HG03520 (cell line): Measurements from ENCODE around the gene ZNF586.
"Not testable (repeated sequence)": the region's sequence is repeated elsewhere in the genome, so short reads cannot be mapped to it uniquely, and the experiment has no call there.

Experiments used
- ATAC-seq: cut with Tn5 transposase; IDR thresholded peaks from one replicate; pipeline ENCODE4 v1.9.1; 2021; ENCODE audit warnings: mild to moderate bottlenecking, moderate library complexity; ENCODE audit not compliant: unreplicated experiment

The ZNF586 gene

GRCh38 chr19:57789288-57789687 lies 19.8 kb downstream of the ZNF586 start:
- ATAC-seq = no peak

- not testable (repeated sequence) for ATAC-seq
Observed at GRCh38 chr19:57796580-57796979, 27.1 kb downstream of the ZNF586 start.

GRCh38 chr19:57800696-57801095 lies 31.2 kb downstream of the ZNF586 start:
- no peak for ATAC-seq

- no peak for ATAC-seq
Observed at GRCh38 chr19:57802269-57802668, 32.8 kb downstream of the ZNF586 start.

GRCh38 chr19:57803265-57803593 lies 33.8 kb downstream of the ZNF586 start:
- no peak for ATAC-seq

GRCh38 chr19:57803594-57804325 lies 34.3 kb downstream of the ZNF586 start:
- no peak for ATAC-seq

GRCh38 chr19:57807541-57807940 lies 38.1 kb downstream of the ZNF586 start:
- ATAC-seq = no peak

- ATAC-seq = not testable (repeated sequence)
Observed at GRCh38 chr19:57810410-57811295, 41.2 kb downstream of the ZNF586 start.

GRCh38 chr19:57812226-57812625 lies 42.8 kb downstream of the ZNF586 start:
- no peak for ATAC-seq

GRCh38 chr19:57812975-57813820 lies 43.7 kb downstream of the ZNF586 start:
- not testable (repeated sequence) for ATAC-seq

GRCh38 chr19:57813919-57814504 lies 44.5 kb downstream of the ZNF586 start:
- no peak for ATAC-seq

- ATAC-seq = peak; percentile 61
Observed at GRCh38 chr19:57814505-57815246, 45.2 kb downstream of the ZNF586 start, which contains the start of gene ZNF552. TSS of gene ZNF552 (minus strand) at chr19:57814913. CDS start at chr19:57814743, 170 bp downstream.

- no peak for ATAC-seq
Observed at GRCh38 chr19:57815247-57816075, 46.0 kb downstream of the ZNF586 start.

GRCh38 chr19:57816652-57817051 lies 47.2 kb downstream of the ZNF586 start:
- ATAC-seq = no peak

GRCh38 chr19:57817976-57818375 lies 48.5 kb downstream of the ZNF586 start:
- ATAC-seq = no peak

- ATAC-seq = no peak
Observed at GRCh38 chr19:57818378-57818777, 48.9 kb downstream of the ZNF586 start.

- ATAC-seq = peak; percentile 78
Observed at GRCh38 chr19:57819475-57820148, 50.1 kb downstream of the ZNF586 start.

- ATAC-seq = no peak
Observed at GRCh38 chr19:57820599-57820998, 51.1 kb downstream of the ZNF586 start.

- not testable (repeated sequence) for ATAC-seq
Observed at GRCh38 chr19:57821095-57821494, 51.6 kb downstream of the ZNF586 start.
